AG10803 (cell line): ENCODE data around the gene CD9.

Experiments
- DNase-seq: peaks from one replicate; pipeline ENCODE4 v3.0.0; 2010; ENCODE audit warnings: low read depth
- H3K4me3 ChIP-seq: 2 replicates; pipeline ENCODE4 v1.5.1; 2011; ENCODE audit warnings: mild to moderate bottlenecking, low read length, control low read depth
- CTCF ChIP-seq: conservative IDR thresholded peaks from 2 replicates; pipeline ENCODE4 v1.5.1; 2011; ENCODE audit warnings: mild to moderate bottlenecking, low read length, control low read depth, inconsistent platforms

The CD9 gene

GRCh38 chr12:6221146-6221545, 20.9 kb downstream of the CD9 start:
- H3K4me3 ChIP-seq, result no peak overlapping the region
- TF ChIP-seq CTCF, result no peak
- no peak for DNase-seq

GRCh38 chr12:6222078-6222654, 22.0 kb downstream of the CD9 start:
- no peak for DNase-seq

GRCh38 chr12:6223545-6223944, 23.3 kb downstream of the CD9 start:
- no peak for TF ChIP-seq CTCF
- DNase-seq, result no peak

More at GRCh38 chr12:6222078-6222654, 22.0 kb downstream of the CD9 start:
- no peak overlapping the region for H3K4me3 ChIP-seq
- TF ChIP-seq CTCF, result no peak

GRCh38 chr12:6224550-6224949, 24.4 kb downstream of the CD9 start:
- H3K4me3 ChIP-seq, result no peak overlapping the region
- DNase-seq, result no peak
- no peak for TF ChIP-seq CTCF

More at GRCh38 chr12:6223545-6223944, 23.3 kb downstream of the CD9 start:
- H3K4me3 ChIP-seq, result no peak overlapping the region

- H3K4me3 ChIP-seq, result no peak overlapping the region
- no peak for TF ChIP-seq CTCF
- peak; percentile 57 for DNase-seq
These were observed 25.4 kb downstream of the CD9 start for GRCh38 chr12:6225630-6226001.

- TF ChIP-seq CTCF, result no peak
- peak; percentile 61 for DNase-seq
- H3K4me3 ChIP-seq, result no peak overlapping the region
These were observed 25.9 kb downstream of the CD9 start for GRCh38 chr12:6226002-6226678.

GRCh38 chr12:6226679-6227051, 26.5 kb downstream of the CD9 start:
- no peak for TF ChIP-seq CTCF
- DNase-seq, result no peak
- H3K4me3 ChIP-seq, result no peak overlapping the region
